HepG2 (cell line): ENCODE data around the gene ZBTB7C.

Source experiments
- ATF5 ChIP-seq: sonication (generic); formaldehyde crosslinking; IDR thresholded peaks from 2 replicates; pipeline ENCODE4 v1.4.0; 2020; ENCODE audit warnings: mild to moderate bottlenecking, low read depth, missing genetic modification reagents
- GTF2F1 ChIP-seq: fragments of 150-350 bp; IDR thresholded peaks from 2 replicates; pipeline ENCODE4 v1.6.1; 2014; ENCODE audit warnings: low read length
- MIXL1 ChIP-seq: IDR thresholded peaks from 2 replicates; pipeline ENCODE4 v1.6.1; 2016
- MXI1 ChIP-seq: IDR thresholded peaks from 3 replicates; pipeline ENCODE4 v1.6.1; 2012; ENCODE audit warnings: low read depth, low read length, inconsistent platforms, borderline replicate concordance
- NBN ChIP-seq: fragments of 450-650 bp; conservative IDR thresholded peaks from 2 replicates; pipeline ENCODE4 v1.6.1; 2017
- POLR2A ChIP-seq, 2 experiments: IDR thresholded peaks; 2 replicates each; pipeline ENCODE4 v1.6.1; 2011; ENCODE audit warnings: low read depth in 2 of 2, low read length in 2 of 2, mild to moderate bottlenecking in 1 of 2, moderate library complexity in 1 of 2; ENCODE audit not compliant: insufficient read depth in 1 of 2
- RAD21 ChIP-seq: fragments of 450-650 bp; formaldehyde crosslinking; IDR thresholded peaks from 2 replicates; pipeline ENCODE4 v1.5.0; 2020; ENCODE audit warnings: mild to moderate bottlenecking
- SIN3A ChIP-seq: IDR thresholded peaks from 2 replicates; pipeline ENCODE4 v1.6.1; 2011; ENCODE audit warnings: low read depth, mild to moderate bottlenecking, control low read depth, low read length, borderline replicate concordance
- SIX4 ChIP-seq: sonication (generic); formaldehyde crosslinking; IDR thresholded peaks from 2 replicates; pipeline ENCODE4 v1.4.0; 2020; ENCODE audit warnings: missing genetic modification reagents
- ZBTB44 ChIP-seq: sonication (generic); formaldehyde crosslinking; IDR thresholded peaks from 2 replicates; pipeline ENCODE4 v1.4.0; 2020; ENCODE audit warnings: missing genetic modification reagents
- ZNF639 ChIP-seq: conservative IDR thresholded peaks from 2 replicates; pipeline ENCODE4 v1.6.1; 2018; ENCODE audit warnings: missing genetic modification reagents
- ZNF777 ChIP-seq: sonication (generic); formaldehyde crosslinking; IDR thresholded peaks from 2 replicates; pipeline ENCODE4 v1.4.0; 2020; ENCODE audit warnings: missing genetic modification reagents

GRCh38 chr18:48397021-48397420 lies 12.2 kb downstream of the ZBTB7C start:
- TF ChIP-seq ZNF639 (CRISPR knock-in tag), result no peak
- TF ChIP-seq GTF2F1, result no peak
- TF ChIP-seq SIN3A, result no peak
- no peak for TF ChIP-seq POLR2A (IDR thresholded peaks at IDR 0.05; ENCODE audit: insufficient read depth in 1 of 2, low read depth in 2 of 2, low read length in 2 of 2)
- no peak for TF ChIP-seq MIXL1 (CRISPR knock-in tag)
- no peak for TF ChIP-seq ATF5
- no peak for TF ChIP-seq MXI1
- no peak for TF ChIP-seq RAD21 (CRISPR knock-in tag)
- no peak for TF ChIP-seq ZBTB44
- no peak for TF ChIP-seq ZNF777 (CRISPR knock-in tag)
- no peak for TF ChIP-seq SIX4
- TF ChIP-seq NBN, result no peak
